Measurements from ENCODE around the gene POLR3A. TPM values are rescaled to one million over a fixed set of nuclear protein-coding genes. Genes with fewer than 3 reads are reported as not detected.

POLR3A gene
- total RNA-seq, 2 donors from 2014 or later, result 17.5 to 18.7 TPM

DNA sequence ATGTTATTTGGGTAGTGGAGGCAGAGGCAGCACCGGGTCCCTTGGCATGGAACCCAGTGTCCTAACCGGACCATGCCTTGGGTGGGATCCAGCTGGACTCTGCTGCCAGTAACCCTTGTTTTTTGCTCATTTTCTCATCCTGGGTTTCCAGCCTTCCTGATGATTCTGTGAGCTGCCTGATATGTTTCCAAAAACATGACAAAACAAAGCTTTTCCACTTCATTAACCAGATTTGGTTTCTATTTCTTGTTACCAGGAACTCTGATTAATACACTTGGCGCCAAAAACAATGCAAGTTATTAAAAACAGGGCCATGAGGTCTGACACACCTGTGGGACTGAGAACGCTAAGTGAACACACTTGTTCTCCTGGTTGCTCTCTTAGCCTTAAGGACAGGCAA is 69.9 kb downstream of the POLR3A start:
- DNase-seq (ENCODE audit: low spot score), result no peak
- no peaks in the 10 kb centered on the region for H3K36me3 ChIP-seq
- H3K9me3 ChIP-seq, result no peaks in the 10 kb centered on the region
- TF ChIP-seq POLR2AphosphoS5 (IDR thresholded peaks at IDR 0.05) (no peak), CTCF (IDR thresholded peaks at IDR 0.05) (no peak), POLR2A (IDR thresholded peaks at IDR 0.05) (no peak)
- no peak overlapping the region for H3K27ac ChIP-seq
- intact Hi-C loops (cut with DNase I), result no loop called here
- 20% methylated on average over 4 of the region's 4 CpGs for WGBS
- no peaks in the 10 kb centered on the region for H3K4me1 ChIP-seq (replicated peaks)
- no peak overlapping the region for H3K4me3 ChIP-seq
- no peaks in the 10 kb centered on the region for H3K27me3 ChIP-seq (replicated peaks; ENCODE audit: insufficient read depth)

- no peak overlapping the region for H3K27ac ChIP-seq
- no peaks in the 10 kb centered on the region for H3K9me3 ChIP-seq
- no peak overlapping the region for H3K4me3 ChIP-seq
- WGBS, result 85% methylated on average over 1 of the region's 1 CpG
- H3K27me3 ChIP-seq (replicated peaks; ENCODE audit: insufficient read depth), result no peaks in the 10 kb centered on the region
- H3K36me3 ChIP-seq, result no peaks in the 10 kb centered on the region
- no peak for DNase-seq (ENCODE audit: low spot score)
- intact Hi-C loops (cut with DNase I), result no loop called here
- H3K4me1 ChIP-seq (replicated peaks), result no peaks in the 10 kb centered on the region
- no peak for TF ChIP-seq POLR2AphosphoS5 (IDR thresholded peaks at IDR 0.05)
- TF ChIP-seq CTCF (IDR thresholded peaks at IDR 0.05), result no peak
- TF ChIP-seq POLR2A (IDR thresholded peaks at IDR 0.05), result no peak
Measured at GRCh38 chr10:77955136-77955535, 74.2 kb downstream of the POLR3A start.

DNA sequence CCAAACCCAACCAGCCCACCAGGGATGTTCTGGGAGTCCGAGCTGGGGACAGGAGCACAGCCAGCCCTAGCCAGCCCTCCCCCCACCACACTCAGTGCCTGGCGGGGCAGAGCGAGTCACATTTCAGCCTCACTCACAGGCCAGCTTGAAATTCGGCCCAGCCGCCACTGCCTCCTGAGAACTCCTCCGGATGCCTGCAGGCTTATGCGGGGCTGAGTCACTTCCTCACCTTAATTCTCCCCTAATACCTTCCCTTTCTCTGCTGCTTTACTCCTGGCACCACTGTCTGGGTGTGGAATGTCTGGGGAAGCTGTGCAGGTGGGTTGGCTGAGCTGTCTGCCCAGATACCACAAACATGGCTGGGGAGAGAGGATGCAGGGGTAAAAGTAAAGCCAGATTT is 80.1 kb downstream of the POLR3A start:
- peak; percentile 59 for DNase-seq (ENCODE audit: low spot score)
- peak; percentile 70 for TF ChIP-seq POLR2AphosphoS5 (IDR thresholded peaks at IDR 0.05)
- no peak for TF ChIP-seq POLR2A (IDR thresholded peaks at IDR 0.05)
- no peak for TF ChIP-seq CTCF (IDR thresholded peaks at IDR 0.05)
- no peak overlapping the region for H3K4me3 ChIP-seq
- H3K36me3 ChIP-seq, result no peaks in the 10 kb centered on the region
- H3K27me3 ChIP-seq (replicated peaks; ENCODE audit: insufficient read depth), result no peaks in the 10 kb centered on the region
- no peaks in the 10 kb centered on the region for H3K9me3 ChIP-seq
- H3K27ac ChIP-seq, result peak overlapping the region in 1 of 2 donors; percentile 13
- 19% methylated on average over 7 of the region's 7 CpGs for WGBS
- H3K4me1 ChIP-seq (replicated peaks), result no peaks in the 10 kb centered on the region
- intact Hi-C loops (cut with DNase I), result no loop called here

DNA sequence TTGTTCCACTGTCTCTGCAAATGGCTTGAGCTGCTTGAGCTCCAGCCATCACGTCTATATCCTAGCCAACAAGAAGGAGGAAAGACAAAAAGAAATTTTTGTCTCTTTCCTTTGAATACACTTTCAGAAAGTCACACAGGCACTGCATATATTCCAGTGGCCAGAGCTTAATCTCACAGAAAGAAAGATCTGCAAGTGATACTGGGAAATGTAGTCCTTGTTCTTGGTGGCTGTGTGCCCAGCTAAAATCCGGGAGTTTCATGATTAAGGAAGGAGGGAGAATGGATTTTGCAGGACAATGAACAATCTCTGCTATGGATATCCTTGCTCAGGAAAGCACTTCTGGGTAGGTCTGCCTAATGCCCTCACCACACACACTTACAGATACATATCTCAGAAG is 83.2 kb downstream of the POLR3A start:
- intact Hi-C loops (cut with DNase I), result no loop called here
- Histone ChIP-seq H3K36me3 (no peaks in the 10 kb centered on the region), H3K9me3 (no peaks in the 10 kb centered on the region), H3K27me3 (replicated peaks; ENCODE audit: insufficient read depth) (no peaks in the 10 kb centered on the region), H3K4me3 (no peak overlapping the region), H3K27ac (no peak overlapping the region), H3K4me1 (replicated peaks) (no peaks in the 10 kb centered on the region)
- no peak for TF ChIP-seq POLR2AphosphoS5 (IDR thresholded peaks at IDR 0.05)
- no peak for TF ChIP-seq CTCF (IDR thresholded peaks at IDR 0.05)
- no peak for TF ChIP-seq POLR2A (IDR thresholded peaks at IDR 0.05)
- WGBS, result 70% methylated on average over 2 of the region's 2 CpGs
- DNase-seq (ENCODE audit: low spot score), result no peak

- Histone ChIP-seq H3K27ac (no peak overlapping the region), H3K27me3 (replicated peaks; ENCODE audit: insufficient read depth) (no peaks in the 10 kb centered on the region), H3K4me1 (replicated peaks) (no peaks in the 10 kb centered on the region), H3K9me3 (no peaks in the 10 kb centered on the region), H3K36me3 (no peaks in the 10 kb centered on the region), H3K4me3 (no peak overlapping the region)
- no peak for DNase-seq (ENCODE audit: low spot score)
- 40% methylated on average over 4 of the region's 4 CpGs for WGBS
- TF ChIP-seq POLR2A (IDR thresholded peaks at IDR 0.05) (no peak), POLR2AphosphoS5 (IDR thresholded peaks at IDR 0.05) (no peak), CTCF (IDR thresholded peaks at IDR 0.05) (no peak)
- intact Hi-C loops (cut with DNase I), result no loop called here
Measured at GRCh38 chr10:77944519-77944918, 84.8 kb downstream of the POLR3A start.

Data from prostate gland (tissue), 2 donors.